Mesodermal cell (in vitro differentiated cells): ENCODE data around the gene TNRC6B.
"Not testable (repeated sequence)": the region's sequence is repeated elsewhere in the genome, so short reads cannot be mapped to it uniquely, and the experiment has no call there.

Source experiments
- H3K27ac ChIP-seq: 2 replicates; pipeline ENCODE4 v1.7.0; 2013; ENCODE audit warnings: mild to moderate bottlenecking, low read depth, low read length, moderate library complexity; ENCODE audit not compliant: severe bottlenecking
- H3K36me3 ChIP-seq: 2 replicates; pipeline ENCODE4 v1.7.1; 2013; ENCODE audit warnings: mild to moderate bottlenecking, low read length, moderate library complexity; ENCODE audit not compliant: control insufficient read depth, insufficient read depth
- H3K4me1 ChIP-seq: one replicate; pipeline ENCODE4 v1.7.1; 2013; ENCODE audit warnings: mild to moderate bottlenecking, low read length; ENCODE audit not compliant: insufficient read depth, control insufficient read depth, poor library complexity, severe bottlenecking
- H3K4me3 ChIP-seq: 2 replicates; pipeline ENCODE4 v1.7.0; 2013; ENCODE audit warnings: low read length, control low read depth, mild to moderate bottlenecking; ENCODE audit not compliant: insufficient read depth, poor library complexity, severe bottlenecking; ENCODE audit errors: extremely low read depth
- H3K9me3 ChIP-seq: 2 replicates; pipeline ENCODE4 v1.7.1; 2013; ENCODE audit warnings: mild to moderate bottlenecking, low read length, moderate library complexity; ENCODE audit not compliant: control insufficient read depth
- WGBS, 2 experiments: methylation state at CpG; one replicate each; pipeline ENCODE4 v1.1.5; 2013; ENCODE audit warnings: missing lambda C conversion rate in 2 of 2; ENCODE audit not compliant: insufficient coverage in 2 of 2; 5-methylcytosine and 5-hydroxymethylcytosine counted together

Gene TNRC6B

DNA sequence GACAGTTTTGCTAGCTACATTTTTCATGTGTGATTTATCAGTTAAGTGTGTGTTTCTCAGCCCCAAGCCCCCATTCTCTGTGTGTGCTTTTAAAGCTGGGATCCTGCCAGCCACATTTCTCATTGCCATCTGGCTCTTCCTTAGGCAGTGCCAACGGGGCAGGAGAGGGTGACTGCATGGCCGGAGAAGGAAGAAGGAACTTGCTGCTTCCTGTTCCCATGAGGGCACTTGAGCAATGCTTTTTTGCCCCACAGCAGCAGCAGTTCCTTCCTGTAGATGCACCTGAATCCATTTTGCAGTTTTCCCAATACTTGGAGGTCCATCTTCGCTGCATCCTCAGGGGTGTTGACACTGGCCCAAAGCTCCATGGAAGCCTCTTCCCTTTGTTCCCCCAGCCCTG, 37.5 kb downstream of the TNRC6B start:
- H3K4me1 ChIP-seq: peaks cover 5% of the 10 kb centered on the region
- peaks cover 26% of the 10 kb centered on the region for H3K36me3 ChIP-seq
- H3K9me3 ChIP-seq: no peaks in the 10 kb centered on the region
- 91 to 100% methylated on average over 3 of the region's 3 CpGs for WGBS, 2 experiments
- no peak overlapping the region for H3K4me3 ChIP-seq
- H3K27ac ChIP-seq: no peak overlapping the region

DNA sequence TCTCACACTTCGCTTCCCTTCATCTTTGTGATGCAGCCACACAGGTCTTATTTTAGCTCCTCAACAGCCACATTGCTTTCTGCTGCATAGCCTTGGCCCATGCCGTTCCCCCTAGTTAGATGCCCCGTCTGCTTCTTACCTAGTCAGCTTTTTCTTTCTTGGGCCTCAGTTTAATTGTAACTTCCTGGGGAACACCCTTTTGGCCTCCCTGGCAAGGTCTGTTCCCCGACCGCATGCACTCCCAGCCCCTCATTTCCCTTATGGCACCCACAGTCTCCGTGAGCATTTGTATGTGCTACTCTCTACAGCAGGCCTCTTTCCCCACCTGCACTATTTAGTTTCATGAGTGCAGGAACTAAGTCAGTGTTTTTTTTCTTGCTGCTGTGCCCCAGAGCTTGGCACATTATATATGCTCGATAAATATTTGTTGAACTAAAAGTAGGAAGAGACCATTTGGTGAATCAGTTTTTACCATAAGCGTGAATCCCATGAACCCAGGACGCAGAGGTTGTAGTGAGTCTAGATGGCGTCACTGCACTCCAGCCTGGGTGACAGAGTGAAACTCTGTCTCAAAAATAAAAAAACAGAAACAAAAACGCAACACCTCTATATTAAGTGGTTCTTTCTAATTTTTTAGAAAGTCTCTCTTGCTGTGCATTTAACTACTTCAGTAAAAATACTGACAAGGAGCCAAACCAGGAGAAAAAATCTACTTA, 38.5 kb downstream of the TNRC6B start:
- peaks cover 9% of the 10 kb centered on the region for H3K4me1 ChIP-seq
- H3K4me3 ChIP-seq: no peak overlapping the region
- H3K9me3 ChIP-seq: no peaks in the 10 kb centered on the region
- no peak overlapping the region for H3K27ac ChIP-seq
- 91 to 92% methylated on average over 8 to 10 of the region's 11 CpGs for WGBS, 2 experiments
- peaks cover 26% of the 10 kb centered on the region for H3K36me3 ChIP-seq

DNA sequence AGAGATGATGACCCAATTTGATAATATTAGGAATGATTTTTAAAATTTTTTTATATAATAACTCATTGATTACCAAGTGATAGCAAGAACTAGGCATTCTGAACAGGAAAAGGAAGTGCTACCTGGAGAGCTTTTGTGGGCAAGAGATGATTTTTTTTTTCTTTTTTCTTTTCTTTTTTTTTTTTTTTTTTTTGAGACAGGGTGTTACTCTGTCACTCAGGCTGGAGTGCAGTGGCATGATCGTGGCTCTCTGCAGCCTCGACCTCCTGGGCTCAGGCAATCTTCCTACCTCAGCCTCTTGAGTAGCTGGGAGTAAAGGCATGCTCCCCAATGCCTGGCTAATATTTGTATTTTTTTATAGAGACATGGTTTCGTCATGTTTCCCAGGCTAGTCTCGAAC, 40.4 kb downstream of the TNRC6B start:
- no peak overlapping the region for H3K27ac ChIP-seq
- H3K4me1 ChIP-seq: peaks cover 11% of the 10 kb centered on the region
- H3K4me3 ChIP-seq: no peak overlapping the region
- H3K9me3 ChIP-seq: no peaks in the 10 kb centered on the region
- 98 to 100% methylated on average over 2 to 4 of the region's 4 CpGs for WGBS, 2 experiments
- peaks cover 21% of the 10 kb centered on the region for H3K36me3 ChIP-seq

GRCh38 chr22:40218723-40219294, 41.1 kb downstream of the TNRC6B start:
- Histone ChIP-seq H3K4me1 (peaks cover 11% of the 10 kb centered on the region), H3K9me3 (no peaks in the 10 kb centered on the region), H3K36me3 (peaks cover 16% of the 10 kb centered on the region), H3K27ac (no peak overlapping the region), H3K4me3 (no peak overlapping the region)
- 87 to 95% methylated on average over 5 to 6 of the region's 6 CpGs for WGBS, 2 experiments

DNA sequence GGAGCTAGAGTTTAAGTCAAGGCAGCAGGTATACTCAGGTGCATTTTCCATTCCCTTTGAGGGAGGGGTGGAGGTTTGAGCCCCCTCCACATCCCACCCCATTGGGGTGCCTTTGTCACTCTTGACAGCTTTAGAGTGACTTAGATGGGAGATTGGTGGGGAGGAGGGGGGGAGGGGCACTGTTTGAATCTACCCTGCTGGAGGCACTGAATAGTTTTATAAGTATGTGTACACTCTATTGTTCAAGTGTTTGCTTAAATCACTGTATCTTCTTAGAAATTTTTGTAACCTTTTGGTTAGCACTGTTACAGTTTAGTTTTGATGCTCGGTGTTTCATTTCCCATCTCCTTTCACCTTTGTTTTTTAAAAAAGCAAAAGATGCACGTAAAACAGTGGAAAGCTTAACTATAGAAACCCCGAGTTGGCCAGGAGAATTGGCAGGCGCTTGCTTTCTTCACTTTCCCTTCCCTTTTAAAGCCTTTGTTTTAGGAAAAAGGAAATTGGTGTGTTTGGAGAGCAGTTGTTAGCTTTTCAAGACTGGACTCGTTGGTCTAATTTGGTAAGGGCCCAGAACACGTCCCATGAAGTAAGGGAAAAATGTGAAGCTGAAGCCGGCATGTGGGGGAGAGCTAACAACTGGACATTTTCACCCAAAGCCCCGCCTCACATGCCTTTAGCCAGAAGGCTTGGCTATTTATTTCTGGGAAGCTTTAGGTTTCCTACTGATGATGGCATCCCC, 42.8 kb downstream of the TNRC6B start:
- H3K36me3 ChIP-seq: peaks cover 18% of the 10 kb centered on the region
- peaks cover 11% of the 10 kb centered on the region for H3K4me1 ChIP-seq
- WGBS, 2 experiments: 92 to 95% methylated on average over 5 to 7 of the region's 8 CpGs
- H3K9me3 ChIP-seq: no peaks in the 10 kb centered on the region
- no peak overlapping the region for H3K4me3 ChIP-seq
- H3K27ac ChIP-seq: no peak overlapping the region

DNA sequence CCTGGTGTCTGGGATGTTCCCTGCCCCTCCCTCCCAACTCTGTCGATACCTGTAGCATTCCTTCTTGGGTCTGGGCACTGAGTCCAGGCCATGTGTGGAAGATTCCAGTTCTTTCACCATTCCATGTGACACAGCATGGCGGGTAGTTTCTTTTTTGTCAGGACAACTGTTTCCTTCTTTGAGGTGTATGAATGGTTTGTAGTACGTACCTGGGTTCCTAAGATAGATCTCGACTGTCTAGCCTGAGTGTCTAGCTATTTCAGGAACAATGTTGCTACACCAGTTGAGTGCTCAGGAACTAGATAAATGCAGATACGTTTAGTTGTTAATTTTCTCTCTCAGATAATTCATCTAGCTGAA, 43.3 kb downstream of the TNRC6B start:
- no peak overlapping the region for H3K27ac ChIP-seq
- H3K9me3 ChIP-seq: no peaks in the 10 kb centered on the region
- H3K4me1 ChIP-seq: peaks cover 11% of the 10 kb centered on the region
- WGBS, 2 experiments: 84 to 94% methylated on average over 2 to 3 of the region's 5 CpGs
- no peak overlapping the region for H3K4me3 ChIP-seq
- peaks cover 12% of the 10 kb centered on the region for H3K36me3 ChIP-seq

- not testable (repeated sequence) for H3K9me3 ChIP-seq, H3K27ac ChIP-seq, H3K4me3 ChIP-seq
- H3K36me3 ChIP-seq: peaks cover 16% of the 10 kb centered on the region
- 95% methylated on average over 7 of the region's 8 CpGs for WGBS, 2 experiments
- peaks cover 11% of the 10 kb centered on the region for H3K4me1 ChIP-seq
Measured at GRCh38 chr22:40222979-40223378, 45.3 kb downstream of the TNRC6B start.

DNA sequence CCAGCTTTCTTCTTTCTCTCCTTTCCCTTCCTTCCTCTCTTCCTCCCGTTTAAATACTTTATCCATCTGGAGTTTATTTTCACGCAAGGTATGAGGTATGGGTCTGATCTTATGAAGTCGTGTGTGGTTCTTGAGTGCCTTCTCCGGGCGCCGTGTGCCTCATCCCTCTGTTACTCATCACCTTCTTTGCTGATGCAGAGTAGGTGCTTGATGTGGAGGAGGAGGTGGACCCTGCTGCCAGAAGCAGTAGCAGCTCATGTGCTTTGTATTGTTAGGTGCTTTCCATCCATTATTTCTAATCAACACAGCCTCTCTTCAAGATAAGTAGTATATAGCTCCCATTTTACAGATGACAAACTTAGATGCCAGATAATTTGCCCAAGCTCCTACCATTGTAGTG, 47.0 kb downstream of the TNRC6B start:
- 80% methylated on average over 4 of the region's 6 CpGs; no CpG with 5 or more reads in 1 of the 2 experiments for WGBS, 2 experiments
- H3K9me3 ChIP-seq: no peaks in the 10 kb centered on the region
- H3K27ac ChIP-seq: no peak overlapping the region

GRCh38 chr22:40226620-40227019, 48.9 kb downstream of the TNRC6B start:
- peaks cover 26% of the 10 kb centered on the region for H3K36me3 ChIP-seq
- no peak overlapping the region for H3K4me3 ChIP-seq
- peaks cover 2% of the 10 kb centered on the region for H3K4me1 ChIP-seq
- H3K27ac ChIP-seq: no peak overlapping the region
- no peaks in the 10 kb centered on the region for H3K9me3 ChIP-seq

More for the DNA sequence above, 47.0 kb downstream of the TNRC6B start:
- Histone ChIP-seq H3K4me3 (no peak overlapping the region), H3K4me1 (peaks cover 11% of the 10 kb centered on the region), H3K36me3 (peaks cover 18% of the 10 kb centered on the region)

- Histone ChIP-seq H3K4me1 (no peaks in the 10 kb centered on the region), H3K36me3 (peaks cover 32% of the 10 kb centered on the region), H3K27ac (no peak overlapping the region), H3K9me3 (no peaks in the 10 kb centered on the region), H3K4me3 (no peak overlapping the region)
- WGBS, 2 experiments: 93 to 97% methylated on average over 5 of the region's 6 CpGs
Measured at GRCh38 chr22:40231618-40232313, 54.0 kb downstream of the TNRC6B start.
